HEK293 (cell line): ENCODE results near the gene MAN1C1.

Experiments used
- GLI4 ChIP-seq: fragments of 450-650 bp; formaldehyde crosslinking; IDR thresholded peaks from 2 replicates; pipeline ENCODE4 v1.5.1; 2016; ENCODE audit warnings: missing biosample characterization, missing genetic modification characterization
- KLF16 ChIP-seq: fragments of 450-650 bp; formaldehyde crosslinking; IDR thresholded peaks from 2 replicates; pipeline ENCODE4 v1.5.1; 2017; ENCODE audit warnings: missing biosample characterization, missing genetic modification characterization
- SCRT2 ChIP-seq: fragments of 450-650 bp; formaldehyde crosslinking; IDR thresholded peaks from 2 replicates; pipeline ENCODE4 v1.5.1; 2016; ENCODE audit warnings: missing biosample characterization, missing genetic modification characterization
- ZBTB48 ChIP-seq: fragments of 450-650 bp; formaldehyde crosslinking; IDR thresholded peaks from 2 replicates; pipeline ENCODE4 v1.5.1; 2016; ENCODE audit warnings: missing biosample characterization, missing genetic modification characterization
- ZFHX2 ChIP-seq: fragments of 450-650 bp; formaldehyde crosslinking; conservative IDR thresholded peaks from 2 replicates; pipeline ENCODE4 v1.5.1; 2016; ENCODE audit warnings: missing biosample characterization, missing genetic modification characterization
- ZFP37 ChIP-seq: fragments of 450-650 bp; formaldehyde crosslinking; IDR thresholded peaks from 2 replicates; pipeline ENCODE4 v1.5.1; 2016; ENCODE audit warnings: missing biosample characterization, missing genetic modification characterization
- ZNF112 ChIP-seq: fragments of 450-650 bp; formaldehyde crosslinking; IDR thresholded peaks from 2 replicates; pipeline ENCODE4 v1.5.0; 2017; ENCODE audit warnings: missing biosample characterization, missing genetic modification characterization
- ZNF221 ChIP-seq: fragments of 450-650 bp; formaldehyde crosslinking; IDR thresholded peaks from 2 replicates; pipeline ENCODE4 v1.5.1; 2017; ENCODE audit warnings: missing biosample characterization, missing genetic modification characterization, borderline replicate concordance
- ZNF239 ChIP-seq: fragments of 450-650 bp; formaldehyde crosslinking; IDR thresholded peaks from 2 replicates; pipeline ENCODE4 v1.5.1; 2016; ENCODE audit warnings: missing biosample characterization, missing genetic modification characterization
- ZNF266 ChIP-seq: fragments of 450-650 bp; formaldehyde crosslinking; IDR thresholded peaks from 2 replicates; pipeline ENCODE4 v1.5.1; 2016; ENCODE audit warnings: missing biosample characterization, missing genetic modification characterization, low read depth
- ZNF510 ChIP-seq: fragments of 450-650 bp; formaldehyde crosslinking; IDR thresholded peaks from 2 replicates; pipeline ENCODE4 v1.5.1; 2018; ENCODE audit warnings: mild to moderate bottlenecking, missing genetic modification characterization, missing biosample characterization; ENCODE audit not compliant: insufficient replicate concordance
- ZNF544 ChIP-seq: fragments of 450-650 bp; formaldehyde crosslinking; IDR thresholded peaks from 2 replicates; pipeline ENCODE4 v1.5.0; 2017; ENCODE audit warnings: missing biosample characterization, missing genetic modification characterization
- ZNF623 ChIP-seq: fragments of 450-650 bp; formaldehyde crosslinking; IDR thresholded peaks from 2 replicates; pipeline ENCODE4 v1.5.1; 2016; ENCODE audit warnings: missing biosample characterization, missing genetic modification characterization
- ZNF626 ChIP-seq: fragments of 450-650 bp; sonication (Bioruptor Pico); formaldehyde crosslinking; IDR thresholded peaks from 2 replicates; pipeline ENCODE4 v1.5.1; 2018; ENCODE audit warnings: missing biosample characterization, missing genetic modification characterization, inconsistent platforms
- ZNF670 ChIP-seq: fragments of 450-650 bp; formaldehyde crosslinking; IDR thresholded peaks from 2 replicates; pipeline ENCODE4 v1.5.1; 2016; ENCODE audit warnings: missing biosample characterization, missing genetic modification characterization, low read depth
- ZNF677 ChIP-seq: fragments of 450-650 bp; IDR thresholded peaks from 2 replicates; pipeline ENCODE4 v1.5.0; 2018; ENCODE audit warnings: missing biosample characterization, mild to moderate bottlenecking, missing genetic modification characterization, moderate library complexity
- ZNF785 ChIP-seq: fragments of 450-650 bp; formaldehyde crosslinking; IDR thresholded peaks from 2 replicates; pipeline ENCODE4 v1.5.1; 2016; ENCODE audit warnings: missing biosample characterization, missing genetic modification characterization
- ZNF791 ChIP-seq: fragments of 450-650 bp; formaldehyde crosslinking; IDR thresholded peaks from 2 replicates; pipeline ENCODE4 v1.5.1; 2016; ENCODE audit warnings: missing biosample characterization, missing genetic modification characterization
- TF ChIP-seq, protein P1 (sequence below): fragments of 450-650 bp; formaldehyde crosslinking; IDR thresholded peaks from 2 replicates; pipeline ENCODE4 v1.5.1; 2016; ENCODE audit warnings: missing biosample characterization, missing genetic modification characterization
- TF ChIP-seq, protein P2 (sequence below): fragments of 450-650 bp; formaldehyde crosslinking; IDR thresholded peaks from 2 replicates; pipeline ENCODE4 v1.5.0; 2017; ENCODE audit warnings: missing biosample characterization, missing genetic modification characterization, borderline replicate concordance
- TF ChIP-seq, protein P3 (sequence below): fragments of 450-650 bp; formaldehyde crosslinking; conservative IDR thresholded peaks from 2 replicates; pipeline ENCODE4 v1.5.1; 2016; ENCODE audit warnings: low read depth, missing biosample characterization, missing genetic modification characterization
- TF ChIP-seq, protein P4 (sequence below): fragments of 450-650 bp; formaldehyde crosslinking; IDR thresholded peaks from 2 replicates; pipeline ENCODE4 v1.5.1; 2017; ENCODE audit warnings: missing biosample characterization, missing genetic modification characterization
- TF ChIP-seq, protein P5 (sequence below): fragments of 450-650 bp; IDR thresholded peaks from 2 replicates; pipeline ENCODE4 v1.5.1; 2018; ENCODE audit warnings: missing biosample characterization, missing genetic modification characterization
- TF ChIP-seq, protein P6 (sequence below): fragments of 450-650 bp; formaldehyde crosslinking; IDR thresholded peaks from 2 replicates; pipeline ENCODE4 v1.5.1; 2016; ENCODE audit warnings: missing biosample characterization, missing genetic modification characterization

The MAN1C1 gene

DNA sequence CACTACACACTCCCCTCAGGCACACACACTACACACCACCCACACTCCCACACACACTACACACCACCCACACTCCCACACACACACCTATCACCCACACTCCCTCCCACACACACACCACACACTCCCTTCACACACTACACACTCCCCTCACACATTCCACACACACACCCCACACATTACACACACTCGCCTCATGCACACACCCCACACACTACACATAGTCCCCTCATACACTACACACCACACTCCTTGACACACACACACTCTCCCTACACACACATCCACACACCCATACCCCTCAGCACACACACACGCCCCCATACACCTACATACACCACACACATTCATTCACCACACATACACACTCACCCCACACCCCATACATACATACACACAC lies 152.4 kb downstream of the MAN1C1 start (continued):
- TF ChIP-seq, protein P1, sequence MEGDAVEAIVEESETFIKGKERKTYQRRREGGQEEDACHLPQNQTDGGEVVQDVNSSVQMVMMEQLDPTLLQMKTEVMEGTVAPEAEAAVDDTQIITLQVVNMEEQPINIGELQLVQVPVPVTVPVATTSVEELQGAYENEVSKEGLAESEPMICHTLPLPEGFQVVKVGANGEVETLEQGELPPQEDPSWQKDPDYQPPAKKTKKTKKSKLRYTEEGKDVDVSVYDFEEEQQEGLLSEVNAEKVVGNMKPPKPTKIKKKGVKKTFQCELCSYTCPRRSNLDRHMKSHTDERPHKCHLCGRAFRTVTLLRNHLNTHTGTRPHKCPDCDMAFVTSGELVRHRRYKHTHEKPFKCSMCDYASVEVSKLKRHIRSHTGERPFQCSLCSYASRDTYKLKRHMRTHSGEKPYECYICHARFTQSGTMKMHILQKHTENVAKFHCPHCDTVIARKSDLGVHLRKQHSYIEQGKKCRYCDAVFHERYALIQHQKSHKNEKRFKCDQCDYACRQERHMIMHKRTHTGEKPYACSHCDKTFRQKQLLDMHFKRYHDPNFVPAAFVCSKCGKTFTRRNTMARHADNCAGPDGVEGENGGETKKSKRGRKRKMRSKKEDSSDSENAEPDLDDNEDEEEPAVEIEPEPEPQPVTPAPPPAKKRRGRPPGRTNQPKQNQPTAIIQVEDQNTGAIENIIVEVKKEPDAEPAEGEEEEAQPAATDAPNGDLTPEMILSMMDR: no peak
- TF ChIP-seq ZNF239 (tag by site-specific recombination): no peak
- TF ChIP-seq ZNF670: no peak
- no peak for TF ChIP-seq ZNF112 (tag by site-specific recombination)
- TF ChIP-seq ZNF785 (tag by site-specific recombination): peak; percentile 86
- TF ChIP-seq, protein P2, sequence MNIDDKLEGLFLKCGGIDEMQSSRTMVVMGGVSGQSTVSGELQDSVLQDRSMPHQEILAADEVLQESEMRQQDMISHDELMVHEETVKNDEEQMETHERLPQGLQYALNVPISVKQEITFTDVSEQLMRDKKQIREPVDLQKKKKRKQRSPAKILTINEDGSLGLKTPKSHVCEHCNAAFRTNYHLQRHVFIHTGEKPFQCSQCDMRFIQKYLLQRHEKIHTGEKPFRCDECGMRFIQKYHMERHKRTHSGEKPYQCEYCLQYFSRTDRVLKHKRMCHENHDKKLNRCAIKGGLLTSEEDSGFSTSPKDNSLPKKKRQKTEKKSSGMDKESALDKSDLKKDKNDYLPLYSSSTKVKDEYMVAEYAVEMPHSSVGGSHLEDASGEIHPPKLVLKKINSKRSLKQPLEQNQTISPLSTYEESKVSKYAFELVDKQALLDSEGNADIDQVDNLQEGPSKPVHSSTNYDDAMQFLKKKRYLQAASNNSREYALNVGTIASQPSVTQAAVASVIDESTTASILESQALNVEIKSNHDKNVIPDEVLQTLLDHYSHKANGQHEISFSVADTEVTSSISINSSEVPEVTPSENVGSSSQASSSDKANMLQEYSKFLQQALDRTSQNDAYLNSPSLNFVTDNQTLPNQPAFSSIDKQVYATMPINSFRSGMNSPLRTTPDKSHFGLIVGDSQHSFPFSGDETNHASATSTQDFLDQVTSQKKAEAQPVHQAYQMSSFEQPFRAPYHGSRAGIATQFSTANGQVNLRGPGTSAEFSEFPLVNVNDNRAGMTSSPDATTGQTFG (tag by site-specific recombination): no peak
- TF ChIP-seq, protein P3, sequence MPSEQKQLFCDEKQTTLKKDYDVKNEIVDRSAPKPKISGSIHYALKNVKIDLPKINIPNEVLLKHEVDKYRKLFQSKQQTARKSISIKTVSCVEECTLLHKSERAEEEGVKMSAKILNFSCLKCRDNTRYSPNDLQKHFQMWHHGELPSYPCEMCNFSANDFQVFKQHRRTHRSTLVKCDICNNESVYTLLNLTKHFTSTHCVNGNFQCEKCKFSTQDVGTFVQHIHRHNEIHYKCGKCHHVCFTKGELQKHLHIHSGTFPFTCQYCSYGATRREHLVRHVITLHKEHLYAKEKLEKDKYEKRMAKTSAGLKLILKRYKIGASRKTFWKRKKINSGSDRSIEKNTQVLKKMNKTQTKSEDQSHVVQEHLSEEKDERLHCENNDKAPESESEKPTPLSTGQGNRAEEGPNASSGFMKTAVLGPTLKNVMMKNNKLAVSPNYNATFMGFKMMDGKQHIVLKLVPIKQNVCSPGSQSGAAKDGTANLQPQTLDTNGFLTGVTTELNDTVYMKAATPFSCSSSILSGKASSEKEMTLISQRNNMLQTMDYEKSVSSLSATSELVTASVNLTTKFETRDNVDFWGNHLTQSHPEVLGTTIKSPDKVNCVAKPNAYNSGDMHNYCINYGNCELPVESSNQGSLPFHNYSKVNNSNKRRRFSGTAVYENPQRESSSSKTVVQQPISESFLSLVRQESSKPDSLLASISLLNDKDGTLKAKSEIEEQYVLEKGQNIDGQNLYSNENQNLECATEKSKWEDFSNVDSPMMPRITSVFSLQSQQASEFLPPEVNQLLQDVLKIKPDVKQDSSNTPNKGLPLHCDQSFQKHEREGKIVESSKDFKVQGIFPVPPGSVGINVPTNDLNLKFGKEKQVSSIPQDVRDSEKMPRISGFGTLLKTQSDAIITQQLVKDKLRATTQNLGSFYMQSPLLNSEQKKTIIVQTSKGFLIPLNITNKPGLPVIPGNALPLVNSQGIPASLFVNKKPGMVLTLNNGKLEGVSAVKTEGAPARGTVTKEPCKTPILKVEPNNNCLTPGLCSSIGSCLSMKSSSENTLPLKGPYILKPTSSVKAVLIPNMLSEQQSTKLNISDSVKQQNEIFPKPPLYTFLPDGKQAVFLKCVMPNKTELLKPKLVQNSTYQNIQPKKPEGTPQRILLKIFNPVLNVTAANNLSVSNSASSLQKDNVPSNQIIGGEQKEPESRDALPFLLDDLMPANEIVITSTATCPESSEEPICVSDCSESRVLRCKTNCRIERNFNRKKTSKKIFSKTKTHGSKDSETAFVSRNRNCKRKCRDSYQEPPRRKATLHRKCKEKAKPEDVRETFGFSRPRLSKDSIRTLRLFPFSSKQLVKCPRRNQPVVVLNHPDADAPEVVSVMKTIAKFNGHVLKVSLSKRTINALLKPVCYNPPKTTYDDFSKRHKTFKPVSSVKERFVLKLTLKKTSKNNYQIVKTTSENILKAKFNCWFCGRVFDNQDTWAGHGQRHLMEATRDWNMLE: no peak
- TF ChIP-seq ZFHX2 (tag by site-specific recombination): peak; percentile 100
- no peak for TF ChIP-seq ZFP37 (tag by site-specific recombination)
- TF ChIP-seq, protein P4, sequence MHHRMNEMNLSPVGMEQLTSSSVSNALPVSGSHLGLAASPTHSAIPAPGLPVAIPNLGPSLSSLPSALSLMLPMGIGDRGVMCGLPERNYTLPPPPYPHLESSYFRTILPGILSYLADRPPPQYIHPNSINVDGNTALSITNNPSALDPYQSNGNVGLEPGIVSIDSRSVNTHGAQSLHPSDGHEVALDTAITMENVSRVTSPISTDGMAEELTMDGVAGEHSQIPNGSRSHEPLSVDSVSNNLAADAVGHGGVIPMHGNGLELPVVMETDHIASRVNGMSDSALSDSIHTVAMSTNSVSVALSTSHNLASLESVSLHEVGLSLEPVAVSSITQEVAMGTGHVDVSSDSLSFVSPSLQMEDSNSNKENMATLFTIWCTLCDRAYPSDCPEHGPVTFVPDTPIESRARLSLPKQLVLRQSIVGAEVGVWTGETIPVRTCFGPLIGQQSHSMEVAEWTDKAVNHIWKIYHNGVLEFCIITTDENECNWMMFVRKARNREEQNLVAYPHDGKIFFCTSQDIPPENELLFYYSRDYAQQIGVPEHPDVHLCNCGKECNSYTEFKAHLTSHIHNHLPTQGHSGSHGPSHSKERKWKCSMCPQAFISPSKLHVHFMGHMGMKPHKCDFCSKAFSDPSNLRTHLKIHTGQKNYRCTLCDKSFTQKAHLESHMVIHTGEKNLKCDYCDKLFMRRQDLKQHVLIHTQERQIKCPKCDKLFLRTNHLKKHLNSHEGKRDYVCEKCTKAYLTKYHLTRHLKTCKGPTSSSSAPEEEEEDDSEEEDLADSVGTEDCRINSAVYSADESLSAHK: no peak
- TF ChIP-seq KLF16 (tag by site-specific recombination): no peak
- no peak for TF ChIP-seq ZNF544 (tag by site-specific recombination)
- no peak for TF ChIP-seq ZNF221 (tag by site-specific recombination)
- TF ChIP-seq SCRT2 (tag by site-specific recombination): no peak
- TF ChIP-seq, protein P5, sequence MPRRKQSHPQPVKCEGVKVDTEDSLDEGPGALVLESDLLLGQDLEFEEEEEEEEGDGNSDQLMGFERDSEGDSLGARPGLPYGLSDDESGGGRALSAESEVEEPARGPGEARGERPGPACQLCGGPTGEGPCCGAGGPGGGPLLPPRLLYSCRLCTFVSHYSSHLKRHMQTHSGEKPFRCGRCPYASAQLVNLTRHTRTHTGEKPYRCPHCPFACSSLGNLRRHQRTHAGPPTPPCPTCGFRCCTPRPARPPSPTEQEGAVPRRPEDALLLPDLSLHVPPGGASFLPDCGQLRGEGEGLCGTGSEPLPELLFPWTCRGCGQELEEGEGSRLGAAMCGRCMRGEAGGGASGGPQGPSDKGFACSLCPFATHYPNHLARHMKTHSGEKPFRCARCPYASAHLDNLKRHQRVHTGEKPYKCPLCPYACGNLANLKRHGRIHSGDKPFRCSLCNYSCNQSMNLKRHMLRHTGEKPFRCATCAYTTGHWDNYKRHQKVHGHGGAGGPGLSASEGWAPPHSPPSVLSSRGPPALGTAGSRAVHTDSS: no peak
- no peak for TF ChIP-seq GLI4 (tag by site-specific recombination)
- TF ChIP-seq ZNF623 (tag by site-specific recombination): no peak
- peak; percentile 35; the same call in 1 of the 2 replicates for TF ChIP-seq ZNF791 (tag by site-specific recombination)
- no peak for TF ChIP-seq ZNF626 (tag by site-specific recombination)
- TF ChIP-seq, protein P6, sequence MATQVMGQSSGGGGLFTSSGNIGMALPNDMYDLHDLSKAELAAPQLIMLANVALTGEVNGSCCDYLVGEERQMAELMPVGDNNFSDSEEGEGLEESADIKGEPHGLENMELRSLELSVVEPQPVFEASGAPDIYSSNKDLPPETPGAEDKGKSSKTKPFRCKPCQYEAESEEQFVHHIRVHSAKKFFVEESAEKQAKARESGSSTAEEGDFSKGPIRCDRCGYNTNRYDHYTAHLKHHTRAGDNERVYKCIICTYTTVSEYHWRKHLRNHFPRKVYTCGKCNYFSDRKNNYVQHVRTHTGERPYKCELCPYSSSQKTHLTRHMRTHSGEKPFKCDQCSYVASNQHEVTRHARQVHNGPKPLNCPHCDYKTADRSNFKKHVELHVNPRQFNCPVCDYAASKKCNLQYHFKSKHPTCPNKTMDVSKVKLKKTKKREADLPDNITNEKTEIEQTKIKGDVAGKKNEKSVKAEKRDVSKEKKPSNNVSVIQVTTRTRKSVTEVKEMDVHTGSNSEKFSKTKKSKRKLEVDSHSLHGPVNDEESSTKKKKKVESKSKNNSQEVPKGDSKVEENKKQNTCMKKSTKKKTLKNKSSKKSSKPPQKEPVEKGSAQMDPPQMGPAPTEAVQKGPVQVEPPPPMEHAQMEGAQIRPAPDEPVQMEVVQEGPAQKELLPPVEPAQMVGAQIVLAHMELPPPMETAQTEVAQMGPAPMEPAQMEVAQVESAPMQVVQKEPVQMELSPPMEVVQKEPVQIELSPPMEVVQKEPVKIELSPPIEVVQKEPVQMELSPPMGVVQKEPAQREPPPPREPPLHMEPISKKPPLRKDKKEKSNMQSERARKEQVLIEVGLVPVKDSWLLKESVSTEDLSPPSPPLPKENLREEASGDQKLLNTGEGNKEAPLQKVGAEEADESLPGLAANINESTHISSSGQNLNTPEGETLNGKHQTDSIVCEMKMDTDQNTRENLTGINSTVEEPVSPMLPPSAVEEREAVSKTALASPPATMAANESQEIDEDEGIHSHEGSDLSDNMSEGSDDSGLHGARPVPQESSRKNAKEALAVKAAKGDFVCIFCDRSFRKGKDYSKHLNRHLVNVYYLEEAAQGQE (tag by site-specific recombination): no peak
- no peak for TF ChIP-seq ZNF266 (tag by site-specific recombination)
- TF ChIP-seq ZNF510 (tag by site-specific recombination): no peak
- no peak for TF ChIP-seq ZNF677 (tag by site-specific recombination)
- TF ChIP-seq ZBTB48: peak; percentile 69
